ENCODE measurements around the gene IL17REL.
"Not testable (repeated sequence)": the region's sequence is repeated elsewhere in the genome, so short reads cannot be mapped to it uniquely, and the experiment has no call there.

The IL17REL gene

GRCh38 chr22:49986325-49986724, 26.2 kb downstream of the IL17REL start:
- TF ChIP-seq CTCF (IDR thresholded peaks at IDR 0.05; ENCODE audit: insufficient read depth, low read length), result no peak
- TF ChIP-seq SPI1 (IDR thresholded peaks at IDR 0.05; ENCODE audit: borderline replicate concordance, low read depth), result no peak
- TF ChIP-seq POLR2AphosphoS5 (IDR thresholded peaks at IDR 0.05; ENCODE audit: low read depth), result no peak
- TF ChIP-seq REST (IDR thresholded peaks at IDR 0.05; ENCODE audit: insufficient replicate concordance, low read depth), result no peak
- no peak for TF ChIP-seq GABPA (IDR thresholded peaks at IDR 0.05; ENCODE audit: low read depth)
- DNase-seq (ENCODE audit: low read depth in 1 of 2, low spot score in 1 of 2), result no peak
- Histone ChIP-seq H3K27ac (replicated peaks) (no peak overlapping the region), H3K4me3 (replicated peaks; ENCODE audit: insufficient read depth, low read length) (no peak overlapping the region), H3K27me3 (ENCODE audit: insufficient read depth, poor library complexity, severe bottlenecking) (no peaks in the 10 kb centered on the region)

GRCh38 chr22:49983148-49984042, 29.2 kb downstream of the IL17REL start:
- no peaks in the 10 kb centered on the region for H3K27me3 ChIP-seq (ENCODE audit: insufficient read depth, poor library complexity, severe bottlenecking)
- no peak overlapping the region for H3K4me3 ChIP-seq (replicated peaks; ENCODE audit: insufficient read depth, low read length)
- no peak for DNase-seq (ENCODE audit: low read depth in 1 of 2, low spot score in 1 of 2)
- TF ChIP-seq REST (IDR thresholded peaks at IDR 0.05; ENCODE audit: insufficient replicate concordance, low read depth) (no peak), CTCF (IDR thresholded peaks at IDR 0.05; ENCODE audit: insufficient read depth, low read length) (no peak), GABPA (IDR thresholded peaks at IDR 0.05; ENCODE audit: low read depth) (no peak), POLR2AphosphoS5 (IDR thresholded peaks at IDR 0.05; ENCODE audit: low read depth) (no peak), SPI1 (IDR thresholded peaks at IDR 0.05; ENCODE audit: borderline replicate concordance, low read depth) (no peak)
- H3K27ac ChIP-seq (replicated peaks), result no peak overlapping the region

GRCh38 chr22:49981799-49982198, 30.8 kb downstream of the IL17REL start:
- not testable (repeated sequence) for H3K4me3 ChIP-seq (replicated peaks; ENCODE audit: insufficient read depth, low read length); H3K27ac ChIP-seq (replicated peaks); H3K27me3 ChIP-seq (ENCODE audit: insufficient read depth, poor library complexity, severe bottlenecking); DNase-seq (ENCODE audit: low read depth in 1 of 2, low spot score in 1 of 2)

- Histone ChIP-seq H3K27me3 (ENCODE audit: insufficient read depth, poor library complexity, severe bottlenecking) (no peaks in the 10 kb centered on the region), H3K4me3 (replicated peaks; ENCODE audit: insufficient read depth, low read length) (no peak overlapping the region), H3K27ac (replicated peaks) (no peak overlapping the region)
- peak in 1 of 2 experiments; percentile 50 for DNase-seq (ENCODE audit: low read depth in 1 of 2, low spot score in 1 of 2)
- TF ChIP-seq GABPA (IDR thresholded peaks at IDR 0.05; ENCODE audit: low read depth) (no peak), POLR2AphosphoS5 (IDR thresholded peaks at IDR 0.05; ENCODE audit: low read depth) (no peak), SPI1 (IDR thresholded peaks at IDR 0.05; ENCODE audit: borderline replicate concordance, low read depth) (no peak), CTCF (IDR thresholded peaks at IDR 0.05; ENCODE audit: insufficient read depth, low read length) (peak; percentile 36)
Observed at GRCh38 chr22:49979587-49980264, 32.8 kb downstream of the IL17REL start.

Data from HL-60 (cell line).